ENCODE data around the gene MAGEA9.
"Not testable (repeated sequence)": the region's sequence is repeated elsewhere in the genome, so short reads cannot be mapped to it uniquely, and the experiment has no call there.

Gene MAGEA9

GRCh38 chrX:149781727-149782126 is at the start of gene MAGEA9:
Gene MAGEA9, plus strand, starts transcription at chrX:149781930. Its CDS starts 4,281 bp downstream, at chrX:149786211.
- in situ Hi-C loops (cut with MboI; ENCODE audit: low sequenced_read_pairs): not testable (repeated sequence)

- in situ Hi-C loops (cut with MboI; ENCODE audit: low sequenced_read_pairs): not testable (repeated sequence)
Measured at GRCh38 chrX:149742269-149742668, 39.5 kb upstream of the MAGEA9 start.

GRCh38 chrX:149746390-149747007 is 35.2 kb upstream of the MAGEA9 start:
- in situ Hi-C loops (cut with MboI; ENCODE audit: low sequenced_read_pairs): not testable (repeated sequence)

GRCh38 chrX:149757206-149758067 is 24.3 kb upstream of the MAGEA9 start:
- in situ Hi-C loops (cut with MboI; ENCODE audit: low sequenced_read_pairs): no loop called here

- in situ Hi-C loops (cut with MboI; ENCODE audit: low sequenced_read_pairs): no loop called here
Measured at GRCh38 chrX:149758068-149758714, 23.5 kb upstream of the MAGEA9 start.

GRCh38 chrX:149758715-149759078 is 23.0 kb upstream of the MAGEA9 start:
- in situ Hi-C loops (cut with MboI; ENCODE audit: low sequenced_read_pairs): not testable (repeated sequence)

GRCh38 chrX:149759824-149760223 is 21.9 kb upstream of the MAGEA9 start:
- in situ Hi-C loops (cut with MboI; ENCODE audit: low sequenced_read_pairs): no loop called here

- in situ Hi-C loops (cut with MboI; ENCODE audit: low sequenced_read_pairs): no loop called here
Measured at GRCh38 chrX:149760965-149761364, 20.8 kb upstream of the MAGEA9 start.

- in situ Hi-C loops (cut with MboI; ENCODE audit: low sequenced_read_pairs): not testable (repeated sequence)
Measured at GRCh38 chrX:149761858-149762674, 19.7 kb upstream of the MAGEA9 start.

GRCh38 chrX:149762696-149763614 is 18.8 kb upstream of the MAGEA9 start:
- in situ Hi-C loops (cut with MboI; ENCODE audit: low sequenced_read_pairs): no loop called here

GRCh38 chrX:149770344-149770743 is 11.4 kb upstream of the MAGEA9 start:
- in situ Hi-C loops (cut with MboI; ENCODE audit: low sequenced_read_pairs): not testable (repeated sequence)

- in situ Hi-C loops (cut with MboI; ENCODE audit: low sequenced_read_pairs): not testable (repeated sequence)
Measured at GRCh38 chrX:149773026-149773425, 8.7 kb upstream of the MAGEA9 start.

GRCh38 chrX:149773768-149774167 is 8.0 kb upstream of the MAGEA9 start, which contains the start of gene HSFX1:
Gene HSFX1, plus strand, starts transcription at chrX:149774068. Its CDS starts 614 bp downstream, at chrX:149774682.
- in situ Hi-C loops (cut with MboI; ENCODE audit: low sequenced_read_pairs): not testable (repeated sequence)

GRCh38 chrX:149777999-149778398 is 3.7 kb upstream of the MAGEA9 start:
- in situ Hi-C loops (cut with MboI; ENCODE audit: low sequenced_read_pairs): not testable (repeated sequence)

- in situ Hi-C loops (cut with MboI; ENCODE audit: low sequenced_read_pairs): not testable (repeated sequence)
Measured at GRCh38 chrX:149795531-149795930, 13.8 kb downstream of the MAGEA9 start.

GRCh38 chrX:149799095-149799714 is 17.5 kb downstream of the MAGEA9 start:
- in situ Hi-C loops (cut with MboI; ENCODE audit: low sequenced_read_pairs): no loop called here

- in situ Hi-C loops (cut with MboI; ENCODE audit: low sequenced_read_pairs): no loop called here
Measured at GRCh38 chrX:149799938-149800337, 18.2 kb downstream of the MAGEA9 start.

GRCh38 chrX:149803458-149804062 is 21.8 kb downstream of the MAGEA9 start:
- in situ Hi-C loops (cut with MboI; ENCODE audit: low sequenced_read_pairs): no loop called here

- in situ Hi-C loops (cut with MboI; ENCODE audit: low sequenced_read_pairs): no loop called here
Measured at GRCh38 chrX:149804102-149804501, 22.4 kb downstream of the MAGEA9 start.

Measured in HL-60/S4 treated with retinoic acid at 250 ng/mL for 4 days and 3 days (cell line).